Hypothalamus (tissue), 51 donors: ENCODE data around the gene VEPH1.

Source experiments
- DNase-seq, 51 donors: peaks; one replicate each; lab custom pipeline; 2025; lab: John Stamatoyannopoulos, UW

Gene VEPH1

GRCh38 chr3:157313186-157313585 lies 190.0 kb downstream of the VEPH1 start:
- no peak for DNase-seq

GRCh38 chr3:157312376-157312745 lies 190.9 kb downstream of the VEPH1 start:
- DNase-seq = no peak

- DNase-seq = no peak
Observed at GRCh38 chr3:157311633-157312375, 191.4 kb downstream of the VEPH1 start.

GRCh38 chr3:157310329-157311052 lies 192.7 kb downstream of the VEPH1 start:
- no peak for DNase-seq

GRCh38 chr3:157306502-157306901 lies 196.7 kb downstream of the VEPH1 start:
- no peak for DNase-seq

GRCh38 chr3:157305392-157305791 lies 197.8 kb downstream of the VEPH1 start:
- no peak for DNase-seq

- DNase-seq = no peak
Observed at GRCh38 chr3:157301755-157302154, 201.5 kb downstream of the VEPH1 start.

- no peak for DNase-seq
Observed at GRCh38 chr3:157300981-157301663, 202.1 kb downstream of the VEPH1 start.

- DNase-seq = no peak
Observed at GRCh38 chr3:157300094-157300493, 203.1 kb downstream of the VEPH1 start.

- no peak for DNase-seq
Observed at GRCh38 chr3:157297328-157297915, 205.8 kb downstream of the VEPH1 start.

- no peak for DNase-seq
Observed at GRCh38 chr3:157294953-157295352, 208.3 kb downstream of the VEPH1 start.

GRCh38 chr3:157294491-157294890 lies 208.7 kb downstream of the VEPH1 start:
- DNase-seq = no peak

GRCh38 chr3:157290766-157291165 lies 212.4 kb downstream of the VEPH1 start:
- no peak for DNase-seq

- DNase-seq = no peak
Observed at GRCh38 chr3:157285966-157286365, 217.2 kb downstream of the VEPH1 start.

- no peak for DNase-seq
Observed at GRCh38 chr3:157285141-157285540, 218.1 kb downstream of the VEPH1 start.

GRCh38 chr3:157284688-157285087 lies 218.5 kb downstream of the VEPH1 start:
- no peak for DNase-seq

GRCh38 chr3:157282261-157283191 lies 220.7 kb downstream of the VEPH1 start:
- no peak for DNase-seq

- DNase-seq = no peak
Observed at GRCh38 chr3:157280786-157281185, 222.4 kb downstream of the VEPH1 start.

GRCh38 chr3:157280354-157280753 lies 222.9 kb downstream of the VEPH1 start:
- DNase-seq = no peak

GRCh38 chr3:157279237-157279636 lies 224.0 kb downstream of the VEPH1 start:
- DNase-seq = no peak
